SIG-M5 treated with dmso at 0.1 percent for 504 hours (cell line): ENCODE measurements around the gene TAF11L4.
"Not testable (repeated sequence)": the region's sequence is repeated elsewhere in the genome, so short reads cannot be mapped to it uniquely, and the experiment has no call there.

Experiments
- DNase-seq: peaks from one replicate; lab custom pipeline; 2025; ENCODE audit not compliant: unreplicated experiment; lab: John Stamatoyannopoulos, UW

The TAF11L4 gene

GRCh38 chr5:17521501-17521900 is at the start of gene TAF11L4:
TSS of gene TAF11L4 (plus strand) at chr5:17521801.
- not testable (repeated sequence) for DNase-seq

DNA sequence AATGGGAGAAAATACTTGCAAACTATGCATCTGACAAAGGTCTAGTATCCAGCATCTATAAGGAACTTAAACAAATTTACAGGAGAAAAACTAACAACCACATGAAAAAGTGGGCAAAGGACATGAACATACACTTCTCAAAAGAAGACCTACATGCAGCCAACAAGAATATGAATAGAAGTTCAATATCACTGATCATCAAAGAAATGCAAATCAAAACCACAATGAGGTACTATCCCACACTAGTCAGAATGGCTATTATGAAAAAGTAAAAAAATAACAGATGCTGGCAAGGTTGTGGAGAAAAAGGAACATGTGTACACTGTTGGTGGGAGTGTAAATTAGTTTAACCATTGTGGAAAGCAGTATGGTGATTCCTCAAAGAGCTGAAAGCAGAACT is 46.5 kb upstream of the TAF11L4 start:
- DNase-seq = not testable (repeated sequence)

- DNase-seq = no peak
Measured at GRCh38 chr5:17477043-17477442, 44.6 kb upstream of the TAF11L4 start.

- no peak for DNase-seq
Measured at GRCh38 chr5:17477573-17478265, 43.9 kb upstream of the TAF11L4 start.

DNA sequence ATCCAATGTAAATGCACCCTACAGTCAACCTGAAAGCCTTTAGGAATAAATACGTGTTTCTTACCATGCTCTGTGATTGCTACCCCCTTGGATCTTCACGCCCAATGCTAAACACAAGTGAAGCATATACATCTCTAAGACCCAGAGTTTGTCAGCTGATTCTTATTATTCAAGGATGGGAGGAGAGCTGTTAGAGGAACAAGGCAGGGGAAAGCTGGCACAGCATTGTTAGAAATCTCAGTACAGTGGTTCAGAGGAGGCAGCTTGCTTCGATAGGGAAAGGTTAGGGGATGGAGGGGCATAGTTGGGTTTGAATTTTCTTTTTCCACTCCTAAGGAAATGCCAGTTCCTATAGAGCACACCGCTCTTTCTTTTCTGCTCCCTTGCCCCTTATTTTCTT is 40.2 kb upstream of the TAF11L4 start:
- no peak for DNase-seq

GRCh38 chr5:17482790-17483189 is 38.8 kb upstream of the TAF11L4 start:
- no peak for DNase-seq

DNA sequence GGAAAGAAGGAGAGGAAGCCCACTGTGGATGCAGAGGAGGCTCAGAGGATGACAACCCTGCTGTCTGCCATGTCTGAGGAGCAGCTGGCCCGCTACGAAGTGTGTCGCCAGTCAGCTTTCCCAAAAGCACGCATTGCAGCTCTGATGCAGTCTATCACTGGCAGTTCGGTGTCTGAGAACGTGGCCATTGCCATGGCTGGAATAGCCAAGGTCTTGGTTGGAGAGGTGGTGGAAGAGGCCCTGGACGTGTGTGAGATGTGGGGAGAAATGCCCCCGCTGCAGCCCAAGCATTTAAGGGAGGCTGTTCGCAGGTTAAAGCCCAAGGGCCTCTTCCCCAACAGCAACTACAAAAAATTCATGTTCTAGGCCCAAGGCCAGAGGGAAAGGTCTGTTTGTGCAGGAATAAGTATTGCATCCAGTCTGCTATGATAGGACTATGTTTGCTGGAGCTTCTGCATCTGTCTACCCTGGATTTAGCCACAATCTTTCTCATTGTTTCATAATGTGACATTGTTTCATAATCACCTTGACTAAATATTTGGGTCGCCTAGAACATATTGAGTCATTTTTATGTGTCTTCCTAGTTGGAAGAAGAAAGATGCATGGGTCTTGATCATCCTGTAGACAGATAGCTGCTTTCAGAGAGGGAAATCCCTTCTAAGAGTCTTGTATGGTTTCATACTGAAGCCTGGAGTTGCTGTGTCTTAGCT is 35.0 kb upstream of the TAF11L4 start:
- not testable (repeated sequence) for DNase-seq

- DNase-seq = no peak
Measured at GRCh38 chr5:17487174-17487512, 34.5 kb upstream of the TAF11L4 start.

GRCh38 chr5:17491257-17491656 is 30.3 kb upstream of the TAF11L4 start:
- DNase-seq = not testable (repeated sequence)

DNA sequence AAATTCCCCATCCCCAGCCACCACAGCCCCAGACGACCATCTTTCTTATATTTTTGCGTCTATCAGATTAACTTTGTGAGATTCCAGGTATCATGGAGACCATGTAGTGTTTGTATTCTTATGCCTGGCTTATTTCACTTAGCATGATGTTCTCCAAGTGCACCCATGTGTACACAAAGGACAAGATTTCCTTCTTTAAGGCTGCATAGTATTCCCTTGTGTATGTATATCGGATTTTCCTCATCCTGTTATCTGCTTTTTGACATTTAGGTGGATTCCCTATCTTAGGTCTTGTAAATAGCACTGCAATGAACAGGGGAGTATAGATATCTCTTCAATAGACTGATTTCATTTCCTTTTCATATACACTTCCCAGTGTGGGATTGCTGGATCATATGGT is 28.8 kb upstream of the TAF11L4 start:
- no peak for DNase-seq

GRCh38 chr5:17497446-17497845 is 24.2 kb upstream of the TAF11L4 start:
- DNase-seq = no peak

DNA sequence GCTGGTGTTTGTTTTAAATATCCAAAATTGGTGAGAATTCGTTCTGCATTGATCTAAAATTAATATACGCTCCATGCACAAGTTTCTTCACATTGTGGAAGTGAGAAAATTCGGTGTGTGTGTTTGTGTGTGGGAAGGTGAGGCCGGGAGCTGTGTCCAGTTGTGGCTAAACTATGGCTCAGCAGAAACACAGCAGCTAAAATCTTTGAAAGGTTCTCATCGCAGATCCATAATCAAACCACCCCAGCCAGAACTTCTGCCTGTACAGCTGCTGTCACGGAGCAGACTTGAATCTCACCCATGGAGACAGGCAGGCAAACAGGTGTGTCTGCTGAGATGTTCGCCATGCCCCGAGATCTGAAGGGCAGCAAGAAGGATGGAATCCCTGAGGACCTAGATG is 23.7 kb upstream of the TAF11L4 start, which contains the start of gene TAF11L2:
TAF11L2 (plus strand) TSS at position 301 of the 400 bp plus-strand sequence.
- DNase-seq = not testable (repeated sequence)

DNA sequence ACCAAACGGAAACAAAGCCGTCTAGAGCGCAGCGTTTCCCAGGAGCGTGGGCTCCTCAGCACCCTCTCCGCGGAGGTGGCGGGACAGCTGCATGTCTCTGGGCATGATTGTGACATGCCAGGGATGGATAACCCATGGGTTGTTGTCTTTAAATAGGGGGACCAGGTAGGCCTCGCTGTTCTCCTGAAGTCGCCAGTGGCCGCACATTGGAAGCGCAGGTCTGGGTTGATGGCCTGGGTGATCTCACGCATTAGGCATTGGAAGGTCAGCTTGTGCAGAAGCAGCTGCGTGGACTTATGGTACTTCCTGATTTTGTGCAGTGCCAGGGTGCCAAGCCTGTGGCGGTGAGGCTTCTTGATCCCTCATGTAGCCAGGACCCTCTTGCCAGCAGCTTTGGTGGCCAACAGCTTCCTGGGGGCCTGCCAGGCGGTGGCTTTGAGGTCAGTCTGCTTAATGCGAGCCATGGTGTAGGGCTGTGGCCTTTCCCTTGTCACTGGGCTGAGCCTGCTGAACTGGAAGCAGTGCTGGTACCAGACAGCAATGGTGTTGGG is 9.8 kb upstream of the TAF11L4 start:
- DNase-seq = no peak

DNA sequence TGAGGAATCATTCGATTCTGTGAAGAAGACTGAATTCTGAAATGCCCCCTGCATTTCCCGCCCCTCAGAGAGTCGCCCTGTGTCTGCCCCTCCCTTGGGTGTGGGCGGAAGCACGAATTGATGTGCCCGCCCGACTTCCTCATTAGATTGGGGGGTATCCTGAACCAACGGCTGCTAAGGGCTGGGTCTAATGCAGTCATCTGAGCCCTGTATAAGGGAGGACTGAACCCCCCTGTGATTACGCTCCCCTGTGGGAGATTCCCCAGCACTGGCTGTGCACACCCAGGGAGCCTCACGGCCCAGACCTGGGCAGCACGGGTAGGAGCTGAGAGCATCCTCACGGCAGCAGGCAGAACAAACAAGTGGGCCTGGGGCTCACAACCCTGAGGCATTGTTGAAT is 4.1 kb upstream of the TAF11L4 start:
- not testable (repeated sequence) for DNase-seq

DNA sequence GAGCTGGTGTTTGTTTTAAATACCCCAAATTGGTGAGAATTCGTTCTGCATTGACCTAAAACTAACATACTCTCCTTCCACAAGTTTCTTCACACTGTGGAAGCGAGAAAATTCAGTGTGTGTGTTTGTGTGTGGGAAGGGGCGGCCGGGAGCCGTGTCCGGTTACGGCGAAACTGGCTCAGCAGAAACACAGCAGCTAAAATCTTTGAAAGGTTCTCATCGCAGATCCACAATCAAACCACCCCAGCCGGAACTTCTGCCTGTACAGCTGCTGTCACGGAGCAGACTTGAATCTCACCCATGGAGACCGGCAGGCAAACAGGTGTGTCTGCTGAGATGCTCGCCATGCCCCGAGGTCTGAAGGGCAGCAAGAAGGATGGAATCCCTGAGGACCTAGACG is 3.5 kb upstream of the TAF11L4 start, which contains the start of gene TAF11L3:
TAF11L3 (plus strand) TSS at position 301 of the 400 bp plus-strand sequence.
- DNase-seq = not testable (repeated sequence)

DNA sequence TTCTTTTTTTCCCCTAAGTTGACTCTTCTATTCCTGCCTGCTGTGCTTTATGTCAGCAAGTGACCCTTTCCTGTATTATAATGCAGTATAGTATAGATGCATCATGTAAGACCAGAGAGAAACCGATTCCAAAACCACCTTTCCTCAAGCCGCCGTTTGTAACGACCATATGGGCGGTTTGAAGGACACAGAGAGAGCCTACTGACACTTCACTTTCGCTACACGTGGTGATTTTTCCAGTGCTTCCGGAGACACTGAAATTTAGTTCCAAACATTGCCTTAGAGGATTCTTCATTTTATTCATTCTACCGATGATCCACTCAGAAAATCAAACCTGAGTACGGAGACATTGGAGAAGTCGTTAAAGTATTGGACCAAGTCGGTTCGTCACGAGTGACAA is 2.1 kb upstream of the TAF11L4 start:
- not testable (repeated sequence) for DNase-seq

- DNase-seq = not testable (repeated sequence)
Measured at GRCh38 chr5:17524935-17525334, 3.3 kb downstream of the TAF11L4 start, which contains the start of gene TAF11L5. TSS of gene TAF11L5 (plus strand) at chr5:17525235.

DNA sequence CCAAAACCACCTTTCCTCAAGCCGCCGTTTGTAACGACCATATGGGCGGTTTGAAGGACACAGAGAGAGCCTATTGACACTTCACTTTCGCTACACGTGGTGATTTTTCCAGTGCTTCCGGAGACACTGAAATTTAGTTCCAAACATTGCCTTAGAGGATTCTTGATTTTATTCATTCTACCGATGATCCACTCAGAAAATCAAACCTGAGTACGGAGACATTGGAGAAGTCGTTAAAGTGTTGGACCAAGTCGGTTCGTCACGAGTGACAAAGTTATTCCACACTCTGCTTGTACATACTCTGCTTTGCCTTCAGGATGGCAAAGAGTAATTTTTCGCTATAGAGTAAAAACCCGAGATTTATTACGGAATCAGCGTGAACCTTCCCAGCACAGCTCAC is 4.9 kb downstream of the TAF11L4 start:
- DNase-seq = not testable (repeated sequence)

DNA sequence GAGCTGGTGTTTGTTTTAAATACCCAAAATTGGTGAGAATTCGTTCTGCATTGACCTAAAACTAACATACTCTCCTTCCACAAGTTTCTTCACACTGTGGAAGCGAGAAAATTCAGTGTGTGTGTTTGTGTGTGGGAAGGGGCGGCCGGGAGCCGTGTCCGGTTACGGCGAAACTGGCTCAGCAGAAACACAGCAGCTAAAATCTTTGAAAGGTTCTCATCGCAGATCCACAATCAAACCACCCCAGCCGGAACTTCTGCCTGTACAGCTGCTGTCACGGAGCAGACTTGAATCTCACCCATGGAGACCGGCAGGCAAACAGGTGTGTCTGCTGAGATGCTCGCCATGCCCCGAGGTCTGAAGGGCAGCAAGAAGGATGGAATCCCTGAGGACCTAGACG is 6.8 kb downstream of the TAF11L4 start, which contains the start of gene TAF11L6:
TAF11L6 (plus strand) TSS at position 301 of the 400 bp plus-strand sequence.
- DNase-seq = not testable (repeated sequence)
